ENCODE measurements around the gene CNTROB.

The CNTROB gene

DNA sequence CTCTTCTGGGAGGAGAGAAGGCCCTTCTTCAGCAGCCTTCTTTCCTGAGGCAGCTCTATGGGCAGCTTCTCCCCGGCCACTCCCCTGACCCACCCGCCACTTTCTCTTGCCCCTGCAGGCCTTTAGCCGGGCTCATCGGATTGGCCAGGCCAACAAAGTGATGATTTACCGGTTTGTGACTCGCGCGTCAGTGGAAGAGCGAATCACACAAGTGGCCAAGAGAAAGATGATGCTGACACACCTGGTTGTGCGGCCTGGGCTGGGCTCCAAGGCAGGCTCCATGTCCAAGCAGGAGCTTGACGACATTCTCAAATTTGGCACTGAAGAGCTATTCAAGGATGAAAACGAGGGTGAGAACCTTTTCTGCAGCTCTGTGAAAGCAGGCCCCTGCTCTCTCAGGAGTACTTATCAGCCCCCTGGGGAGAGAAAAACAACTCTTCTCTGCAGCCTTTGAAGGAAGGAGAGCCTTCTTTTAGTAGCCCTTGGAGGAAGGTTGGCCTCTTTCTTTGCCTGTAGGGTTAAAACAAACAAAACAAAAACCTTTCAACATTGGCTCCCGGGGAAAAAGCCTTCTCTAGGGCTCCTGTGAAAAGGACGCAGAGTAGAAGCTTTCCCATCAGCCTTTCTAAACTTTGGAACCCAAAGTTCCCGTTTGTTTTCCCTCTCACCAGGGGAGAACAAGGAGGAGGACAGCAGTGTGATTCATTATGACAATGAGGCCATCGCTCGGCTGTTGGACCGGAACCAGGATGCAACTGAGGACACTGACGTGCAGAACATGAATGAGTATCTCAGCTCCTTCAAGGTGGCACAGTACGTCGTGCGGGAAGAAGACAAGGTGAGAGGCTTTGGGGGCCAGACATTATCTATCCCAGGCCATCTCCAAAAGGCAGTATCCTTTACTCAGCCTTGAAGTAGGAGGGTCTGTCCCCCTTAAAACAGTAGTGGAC lies 28.6 kb upstream of the CNTROB start:
- no peak for DNase-seq

GRCh38 chr17:7909089-7909488 lies 22.9 kb upstream of the CNTROB start:
- no peak for DNase-seq

GRCh38 chr17:7910281-7910680 lies 21.7 kb upstream of the CNTROB start:
- DNase-seq = no peak

- DNase-seq = no peak
These were observed 21.3 kb upstream of the CNTROB start for GRCh38 chr17:7910711-7911110.

GRCh38 chr17:7911116-7911515 lies 20.9 kb upstream of the CNTROB start:
- no peak for DNase-seq

DNA sequence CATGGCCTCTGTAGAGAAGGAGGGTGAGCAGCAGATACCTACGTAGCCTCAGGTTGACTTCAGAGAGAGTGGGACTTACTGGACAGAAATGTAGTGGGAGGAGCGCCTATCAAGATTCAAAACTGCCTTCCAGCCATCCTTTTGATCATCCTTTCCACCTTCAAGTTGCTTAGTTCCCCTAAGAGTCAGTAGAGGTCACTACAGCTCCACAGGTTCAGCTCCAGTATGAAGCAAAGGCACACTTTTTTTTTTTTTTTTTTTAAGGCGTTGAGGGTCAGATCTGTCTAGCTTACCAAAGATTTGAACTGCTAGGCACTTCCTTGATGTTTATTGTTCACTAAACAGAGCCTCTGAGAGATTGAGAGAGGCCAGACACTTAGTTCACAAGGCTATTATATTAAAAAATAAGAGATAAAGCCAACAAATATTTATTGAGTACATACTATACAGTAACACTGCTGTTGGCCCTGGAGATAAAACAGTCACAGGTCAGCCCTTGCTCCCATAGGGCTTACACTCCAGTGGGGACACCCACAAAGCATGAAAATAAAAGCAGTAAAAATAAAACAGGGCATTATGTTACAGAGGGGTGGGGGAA lies 19.0 kb upstream of the CNTROB start:
- DNase-seq = no peak

DNA sequence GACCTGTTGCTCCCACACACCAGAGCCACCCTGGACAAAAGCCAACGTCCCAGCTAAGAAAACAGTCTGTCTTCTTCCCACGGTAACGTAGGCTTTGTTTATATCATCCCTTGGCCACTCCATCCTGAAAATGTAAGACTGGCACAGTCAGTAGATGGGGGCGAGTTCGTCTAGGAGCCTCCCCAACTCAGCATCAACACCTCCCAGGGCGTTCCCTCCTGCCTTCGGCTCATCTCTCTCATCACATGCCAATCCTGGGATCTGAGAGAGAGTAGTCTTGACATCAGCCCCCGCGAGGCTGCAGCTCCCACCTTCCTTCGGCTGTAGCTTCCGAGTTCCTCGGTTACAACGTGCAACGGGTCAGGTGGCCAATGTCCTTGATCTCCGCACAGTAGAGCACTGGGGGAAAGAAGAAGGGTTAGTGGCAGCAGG lies 16.8 kb upstream of the CNTROB start:
- no peak for DNase-seq

DNA sequence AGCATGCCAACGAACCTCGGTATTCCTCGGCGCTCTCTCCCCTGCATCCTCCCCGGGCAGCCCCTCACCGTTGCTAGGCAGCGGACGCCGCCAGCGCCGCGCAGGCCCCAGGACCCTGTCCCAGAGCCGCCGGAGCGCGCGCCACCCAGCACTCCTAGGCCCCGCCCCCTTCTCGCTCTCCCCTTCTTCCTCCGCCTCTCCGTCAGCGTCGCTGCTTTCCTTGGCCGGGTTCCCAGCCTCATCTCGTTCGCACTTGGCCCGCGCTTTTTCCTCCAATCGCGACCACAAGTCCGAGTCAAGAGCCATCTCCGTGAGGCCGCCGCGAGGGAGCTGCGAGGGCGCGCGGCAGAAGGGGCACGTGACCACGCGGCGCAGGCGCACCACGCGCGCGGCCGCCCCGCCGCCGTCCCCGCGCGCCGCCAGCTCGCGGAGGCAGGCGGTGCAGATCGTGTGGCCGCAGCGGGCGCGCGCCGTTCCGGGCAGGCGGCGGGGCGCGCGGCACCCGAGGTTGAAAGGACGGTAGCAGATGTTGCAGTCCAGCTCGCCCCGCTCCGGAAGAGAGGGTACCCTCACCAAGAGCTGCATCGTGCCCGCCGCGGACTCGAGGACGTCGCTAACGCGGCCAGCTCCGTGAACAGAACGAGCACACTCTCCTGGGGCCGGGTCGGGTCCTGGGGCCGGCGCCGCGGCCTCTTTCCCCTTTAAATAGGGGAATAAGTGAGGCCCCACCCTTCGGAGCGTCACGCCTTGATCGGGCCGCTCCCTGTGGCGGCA lies 16.2 kb upstream of the CNTROB start, which contains the start of gene RNF227:
TSS of gene RNF227 (minus strand) at position 679 of the 774 bp plus-strand sequence. CDS start at position 585, 94 bp downstream.
- DNase-seq = peak; percentile 52

DNA sequence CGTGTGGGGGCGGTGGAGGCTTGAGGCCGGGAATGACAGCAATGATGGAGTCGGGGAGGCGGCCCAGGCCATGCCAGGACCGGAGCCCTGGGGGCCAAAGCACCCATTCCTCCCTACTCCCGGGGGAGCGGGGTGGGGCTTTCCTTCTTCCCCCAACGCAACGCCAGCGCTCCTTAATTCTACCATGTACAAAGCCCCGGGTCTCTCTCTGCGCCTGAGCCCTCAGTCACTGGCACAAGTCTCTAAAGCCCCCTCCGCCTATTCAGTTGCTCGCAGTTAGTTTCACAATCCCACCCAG lies 15.7 kb upstream of the CNTROB start:
- no peak for DNase-seq

DNA sequence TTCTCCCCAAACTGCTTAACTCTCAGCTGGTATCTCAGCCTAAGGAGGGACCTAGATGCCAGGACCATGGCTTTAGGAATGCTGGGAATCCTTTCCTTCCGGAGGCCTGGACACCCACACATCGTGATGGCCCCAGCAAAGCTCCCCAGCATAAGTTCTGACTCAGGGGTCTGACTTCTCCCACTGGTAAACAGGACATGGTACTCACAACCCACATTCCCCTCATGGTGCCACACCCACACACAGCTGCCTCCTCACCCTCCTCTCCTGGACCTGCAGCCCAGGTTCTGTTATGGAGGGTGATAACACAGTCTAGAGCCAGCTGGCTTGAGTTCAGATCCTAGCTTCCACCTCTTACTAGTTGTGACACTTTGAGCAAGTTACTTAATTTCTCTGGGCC lies 15.2 kb upstream of the CNTROB start:
- no peak for DNase-seq

DNA sequence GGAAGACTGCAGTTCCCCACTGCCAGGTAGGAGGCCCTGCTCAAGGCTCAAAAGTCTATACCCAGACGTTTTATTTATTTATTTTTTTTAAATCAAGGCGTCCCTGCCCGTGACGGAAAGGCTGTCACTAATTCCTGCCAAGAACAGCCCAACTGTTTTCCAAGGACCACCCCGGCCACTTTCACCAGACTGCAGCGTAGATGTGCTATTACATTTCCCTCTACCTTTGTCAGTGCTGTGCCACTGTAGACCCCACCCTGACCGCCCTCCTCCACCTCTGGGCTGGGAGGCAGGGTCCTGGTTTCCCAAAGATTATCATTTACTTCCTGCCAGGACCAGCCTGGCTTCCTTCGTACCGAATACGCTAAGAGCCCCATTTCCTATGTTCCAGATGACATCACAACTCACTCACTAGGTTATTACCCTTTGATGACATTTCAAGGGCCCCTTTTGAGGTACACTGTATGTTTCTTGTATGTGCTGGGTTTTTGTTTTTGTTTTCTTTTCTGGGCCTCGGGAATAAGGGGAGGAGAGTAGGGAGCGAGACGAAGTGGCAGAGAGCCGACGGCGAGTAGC lies 9.6 kb upstream of the CNTROB start:
- DNase-seq = no peak

GRCh38 chr17:7922845-7923628 lies 9.0 kb upstream of the CNTROB start:
- no peak for DNase-seq

GRCh38 chr17:7927596-7927995 lies 4.4 kb upstream of the CNTROB start:
- no peak for DNase-seq

GRCh38 chr17:7929158-7930023 lies 2.6 kb upstream of the CNTROB start, which contains the start of gene KCNAB3:
KCNAB3 (minus strand) TSS chr17:7929856; CDS start chr17:7929435, 421 bp downstream.
- no peak for DNase-seq

DNA sequence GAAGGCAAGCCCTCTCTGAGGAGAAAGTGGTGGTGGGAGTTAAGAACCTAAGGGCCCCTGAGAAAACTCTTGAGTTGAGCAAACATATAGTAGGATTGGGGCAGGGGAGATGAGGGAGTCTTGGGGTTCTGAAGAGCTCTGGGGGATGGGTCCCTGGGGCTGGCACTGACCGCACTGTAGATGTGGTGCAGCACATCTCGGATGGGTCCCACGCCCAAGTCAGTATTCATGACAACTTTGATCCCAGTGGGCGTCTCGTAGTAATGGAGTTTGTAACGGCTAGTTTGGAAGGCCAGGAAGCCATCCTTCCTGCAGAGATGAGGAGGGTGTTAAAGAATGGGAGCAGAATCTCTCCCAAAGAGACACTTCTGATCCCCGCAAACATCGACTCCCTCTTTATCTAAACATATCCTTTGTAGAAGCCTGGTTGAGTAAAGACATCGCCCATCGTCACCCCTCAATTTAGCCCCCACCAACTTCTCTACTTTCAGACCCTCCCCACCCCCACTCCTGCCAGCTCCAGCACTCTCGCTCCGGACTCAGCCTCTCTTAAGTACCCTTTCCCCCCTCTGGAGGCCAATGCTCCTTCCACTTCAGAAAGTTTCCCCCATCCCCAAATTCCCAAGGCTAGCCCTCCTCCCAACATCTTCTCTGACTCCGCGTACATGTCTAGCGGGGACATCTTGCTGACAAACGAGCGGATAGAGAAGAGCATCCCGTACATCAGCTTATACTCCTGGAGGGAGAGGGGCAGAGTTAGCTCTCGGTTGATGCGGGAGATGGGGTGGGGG lies 970 bp upstream of the CNTROB start:
- no peak for DNase-seq

DNA sequence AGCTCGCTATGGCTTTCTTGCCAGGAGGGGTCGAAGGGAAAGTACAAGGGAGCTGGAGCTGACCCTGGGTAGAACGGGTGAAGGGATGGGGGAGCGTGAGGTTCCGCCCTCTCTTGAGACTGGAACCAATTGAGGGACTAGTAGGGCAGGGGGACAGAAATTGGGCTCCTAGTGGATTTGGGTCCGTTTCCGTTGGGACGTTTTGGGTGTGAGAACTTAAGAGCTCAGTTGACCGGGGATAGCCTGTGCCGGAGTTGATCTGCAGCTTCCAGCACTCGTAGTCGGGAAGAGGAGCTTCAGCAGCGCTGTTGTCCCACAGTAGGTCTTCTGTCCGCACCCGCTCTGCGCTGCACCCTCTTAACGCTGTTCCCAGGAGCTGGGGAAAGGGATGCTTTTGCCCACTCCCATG lies 481 bp downstream of the CNTROB start:
- DNase-seq = no peak

GRCh38 chr17:7932949-7933348 lies 943 bp downstream of the CNTROB start:
- DNase-seq = no peak

- no peak for DNase-seq
These were observed 3.9 kb downstream of the CNTROB start for GRCh38 chr17:7935859-7936258.

DNA sequence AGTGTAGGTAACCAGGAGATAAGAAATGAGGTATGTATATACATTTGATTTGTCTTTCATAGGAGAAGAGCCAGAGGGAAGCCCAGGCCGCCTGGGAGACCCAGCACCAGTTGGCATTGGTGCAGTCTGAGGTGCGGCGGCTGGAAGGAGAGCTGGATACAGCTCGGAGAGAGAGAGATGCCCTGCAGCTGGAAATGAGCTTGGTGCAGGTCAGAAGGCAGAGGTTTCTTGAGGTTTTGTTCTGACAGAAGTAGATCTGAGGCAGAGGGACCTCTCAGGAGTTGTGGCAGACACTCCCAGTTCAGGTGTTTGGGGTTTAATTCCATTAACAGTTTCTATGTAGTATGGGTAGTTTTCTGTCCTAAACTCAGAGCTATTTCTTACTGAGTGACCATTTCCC lies 8.0 kb downstream of the CNTROB start:
- DNase-seq = no peak

DNA sequence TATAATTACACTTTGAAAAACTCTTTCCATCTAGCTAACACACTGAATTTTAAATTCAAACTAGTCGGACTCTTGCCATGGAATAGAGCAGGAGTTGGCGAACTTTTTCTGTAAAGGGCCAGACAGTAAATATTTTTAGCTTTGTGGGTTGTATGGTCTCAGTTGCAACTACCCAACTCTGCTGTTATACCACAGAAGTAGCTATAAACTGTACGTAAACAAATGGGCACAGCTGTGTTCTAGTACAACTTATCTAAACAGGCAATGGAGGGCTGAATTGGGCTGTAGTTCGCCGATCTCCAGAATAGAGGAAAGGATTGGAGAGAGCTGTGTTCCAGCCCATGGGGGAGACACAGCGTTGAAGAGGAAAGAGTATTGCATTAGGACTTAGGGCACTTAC lies 8.7 kb downstream of the CNTROB start:
- no peak for DNase-seq

All from 8988T (cell line).